Adipocyte (in vitro differentiated cells): Measurements from ENCODE around the gene TRAK1.
A peak's percentile ranks its signal among the peaks of the same experiment; 100 is the strongest.

Experiments
- DNase-seq: peaks from one replicate; pipeline ENCODE4 v3.0.0-alpha.2; 2015; ENCODE audit warnings: low read depth
- H3K27me3 ChIP-seq: replicated peaks from 2 replicates; pipeline ENCODE4 v1.7.0; 2013; ENCODE audit warnings: mild to moderate bottlenecking, low read length, moderate library complexity; ENCODE audit not compliant: control insufficient read depth, insufficient read depth
- H3K36me3 ChIP-seq: 2 replicates; pipeline ENCODE4 v1.7.0; 2013; ENCODE audit warnings: low read length, mild to moderate bottlenecking, moderate library complexity; ENCODE audit not compliant: control insufficient read depth, insufficient read depth, severe bottlenecking
- H3K4me1 ChIP-seq: 2 replicates; pipeline ENCODE4 v1.7.0; 2013; ENCODE audit warnings: mild to moderate bottlenecking, low read length, moderate library complexity; ENCODE audit not compliant: control insufficient read depth, insufficient read depth
- H3K4me3 ChIP-seq: 2 replicates; pipeline ENCODE4 v1.7.0; 2013; ENCODE audit warnings: mild to moderate bottlenecking, low read length, moderate library complexity
- H3K9ac ChIP-seq: 2 replicates; pipeline ENCODE4 v1.7.0; 2013; ENCODE audit warnings: mild to moderate bottlenecking, low read length, moderate library complexity
- H3K9me3 ChIP-seq: 2 replicates; pipeline ENCODE4 v1.7.0; 2013; ENCODE audit warnings: mild to moderate bottlenecking, low read length, moderate library complexity; ENCODE audit not compliant: control insufficient read depth

TRAK1 gene

GRCh38 chr3:42175386-42176240, 84.5 kb downstream of the TRAK1 start:
- Histone ChIP-seq H3K9me3 (no peaks in the 10 kb centered on the region), H3K27me3 (no peaks in the 10 kb centered on the region), H3K9ac (peak overlapping the region; percentile 28), H3K4me1 (peaks cover 55% of the 10 kb centered on the region), H3K4me3 (no peak overlapping the region), H3K36me3 (no peaks in the 10 kb centered on the region)
- DNase-seq, result no peak

GRCh38 chr3:42176242-42177034, 85.3 kb downstream of the TRAK1 start:
- no peaks in the 10 kb centered on the region for H3K27me3 ChIP-seq
- no peak for DNase-seq
- no peaks in the 10 kb centered on the region for H3K9me3 ChIP-seq
- peaks cover 55% of the 10 kb centered on the region for H3K4me1 ChIP-seq
- H3K9ac ChIP-seq, result no peak overlapping the region
- no peaks in the 10 kb centered on the region for H3K36me3 ChIP-seq
- H3K4me3 ChIP-seq, result no peak overlapping the region

GRCh38 chr3:42177068-42177800, 86.1 kb downstream of the TRAK1 start:
- DNase-seq, result no peak
- Histone ChIP-seq H3K36me3 (no peaks in the 10 kb centered on the region), H3K4me3 (no peak overlapping the region), H3K4me1 (peaks cover 51% of the 10 kb centered on the region), H3K27me3 (no peaks in the 10 kb centered on the region), H3K9me3 (no peaks in the 10 kb centered on the region), H3K9ac (no peak overlapping the region)

- no peaks in the 10 kb centered on the region for H3K27me3 ChIP-seq
- H3K9me3 ChIP-seq, result no peaks in the 10 kb centered on the region
- peaks cover 46% of the 10 kb centered on the region for H3K4me1 ChIP-seq
- H3K9ac ChIP-seq, result no peak overlapping the region
- DNase-seq, result no peak
- no peak overlapping the region for H3K4me3 ChIP-seq
- H3K36me3 ChIP-seq, result no peaks in the 10 kb centered on the region
Measured at GRCh38 chr3:42177801-42178150, 86.6 kb downstream of the TRAK1 start.

GRCh38 chr3:42179110-42179725, 88.1 kb downstream of the TRAK1 start:
- H3K4me3 ChIP-seq, result peak overlapping the region; percentile 11
- peak; percentile 92 for DNase-seq

GRCh38 chr3:42180901-42181300, 89.7 kb downstream of the TRAK1 start:
- Histone ChIP-seq H3K9ac (no peak overlapping the region), H3K36me3 (no peaks in the 10 kb centered on the region), H3K4me3 (no peak overlapping the region), H3K27me3 (no peaks in the 10 kb centered on the region), H3K9me3 (no peaks in the 10 kb centered on the region), H3K4me1 (peaks cover 53% of the 10 kb centered on the region)
- no peak for DNase-seq

More at GRCh38 chr3:42179110-42179725, 88.1 kb downstream of the TRAK1 start:
- H3K27me3 ChIP-seq, result no peaks in the 10 kb centered on the region
- no peaks in the 10 kb centered on the region for H3K9me3 ChIP-seq
- H3K36me3 ChIP-seq, result no peaks in the 10 kb centered on the region
- peak overlapping the region; percentile 17 for H3K9ac ChIP-seq
- H3K4me1 ChIP-seq, result peaks cover 52% of the 10 kb centered on the region

- H3K9ac ChIP-seq, result no peak overlapping the region
- DNase-seq, result no peak
- no peak overlapping the region for H3K4me3 ChIP-seq
- H3K36me3 ChIP-seq, result no peaks in the 10 kb centered on the region
- no peaks in the 10 kb centered on the region for H3K27me3 ChIP-seq
- H3K4me1 ChIP-seq, result peaks cover 37% of the 10 kb centered on the region
- H3K9me3 ChIP-seq, result no peaks in the 10 kb centered on the region
Measured at GRCh38 chr3:42182555-42182954, 91.4 kb downstream of the TRAK1 start.

GRCh38 chr3:42183991-42184632, 93.0 kb downstream of the TRAK1 start:
- Histone ChIP-seq H3K9me3 (no peaks in the 10 kb centered on the region), H3K27me3 (no peaks in the 10 kb centered on the region), H3K36me3 (no peaks in the 10 kb centered on the region), H3K4me1 (peaks cover 44% of the 10 kb centered on the region), H3K9ac (peak overlapping the region; percentile 43), H3K4me3 (no peak overlapping the region)
- DNase-seq, result peak; percentile 61

GRCh38 chr3:42184651-42185443, 93.7 kb downstream of the TRAK1 start:
- Histone ChIP-seq H3K4me1 (peaks cover 43% of the 10 kb centered on the region), H3K9ac (peak overlapping the region; percentile 9), H3K4me3 (no peak overlapping the region), H3K9me3 (no peaks in the 10 kb centered on the region), H3K36me3 (no peaks in the 10 kb centered on the region), H3K27me3 (no peaks in the 10 kb centered on the region)
- DNase-seq, result peak; percentile 74

GRCh38 chr3:42187936-42188335, 96.8 kb downstream of the TRAK1 start:
- Histone ChIP-seq H3K9ac (peak overlapping the region; percentile 47), H3K9me3 (no peaks in the 10 kb centered on the region), H3K27me3 (no peaks in the 10 kb centered on the region), H3K4me1 (peaks cover 54% of the 10 kb centered on the region), H3K36me3 (peaks cover under 1% of the 10 kb centered on the region), H3K4me3 (no peak overlapping the region)
- no peak for DNase-seq
